SK-N-MC (cell line): Measurements from ENCODE around the gene C20orf144.

Source experiments
- DNase-seq: peaks from one replicate; pipeline ENCODE4 v3.0.0-alpha.2; 2011; ENCODE audit warnings: low read depth, low spot score
- H3K27ac ChIP-seq: fragments of 200-600 bp; sonication (generic); 2 replicates; pipeline ENCODE4 v1.5.1; 2016; ENCODE audit warnings: mixed run types
- H3K36me3 ChIP-seq: fragments of 200-600 bp; sonication (generic); 2 replicates; pipeline ENCODE4 v1.6.1; 2017; ENCODE audit warnings: antibody characterized with exemption, low read length, mixed read lengths; ENCODE audit not compliant: insufficient read depth
- H3K4me3 ChIP-seq: fragments of 200-600 bp; sonication (generic); 2 replicates; pipeline ENCODE4 v1.5.1; 2016
- H3K9ac ChIP-seq: fragments of 200-600 bp; sonication (generic); 2 replicates; pipeline ENCODE4 v1.8.0; 2017; ENCODE audit warnings: mixed run types, mixed read lengths; ENCODE audit not compliant: insufficient read length
- H3K9me3 ChIP-seq: fragments of 200-600 bp; sonication (generic); 2 replicates; pipeline ENCODE4 v1.6.1; 2017; ENCODE audit warnings: low read depth, mild to moderate bottlenecking, antibody characterized with exemption, low read length, moderate library complexity, mixed read lengths
- EZH2 ChIP-seq: fragments of 200-600 bp; sonication (generic); IDR thresholded peaks from one replicate; pipeline ENCODE4 v1.6.1; 2017; ENCODE audit warnings: antibody characterized with exemption
- FOXP2 ChIP-seq: optimal IDR thresholded peaks from 2 replicates; pipeline ENCODE3; 2011; ENCODE audit warnings: mild to moderate bottlenecking, moderate library complexity; ENCODE audit not compliant: insufficient read depth; ENCODE audit errors: extremely low read length, control extremely low read depth
- POLR2AphosphoS5 ChIP-seq: IDR thresholded peaks from 2 replicates; pipeline ENCODE4 v1.6.1; 2012; ENCODE audit warnings: mild to moderate bottlenecking, low read depth, low read length, borderline replicate concordance

C20orf144 gene

GRCh38 chr20:33673114-33673409 lies 10.9 kb downstream of the C20orf144 start:
- Histone ChIP-seq H3K36me3 (peaks cover 17% of the 10 kb centered on the region), H3K9me3 (no peaks in the 10 kb centered on the region), H3K27ac (no peak overlapping the region), H3K4me3 (peak overlapping the region; percentile 87), H3K9ac (peak overlapping the region; percentile 87)
- TF ChIP-seq POLR2AphosphoS5: no peak
- no peak for TF ChIP-seq FOXP2
- no peak for TF ChIP-seq EZH2
- no peak for DNase-seq

GRCh38 chr20:33673410-33674293 lies 11.5 kb downstream of the C20orf144 start:
- no peak for TF ChIP-seq POLR2AphosphoS5
- TF ChIP-seq EZH2: no peak
- Histone ChIP-seq H3K36me3 (peaks cover 18% of the 10 kb centered on the region), H3K9me3 (no peaks in the 10 kb centered on the region), H3K27ac (peak overlapping the region; percentile 46; the same call in 1 of the 2 replicates), H3K4me3 (peak overlapping the region; percentile 87), H3K9ac (peak overlapping the region; percentile 87)
- no peak for DNase-seq

GRCh38 chr20:33674294-33675135 lies 12.4 kb downstream of the C20orf144 start, which contains the start of gene NECAB3:
TSS of gene NECAB3 (minus strand) at chr20:33674428. CDS start at chr20:33674352, 76 bp downstream.
- H3K36me3 ChIP-seq: peaks cover 20% of the 10 kb centered on the region
- H3K9me3 ChIP-seq: no peaks in the 10 kb centered on the region
- peak within 1 kb of the TSS; percentile 87 for H3K4me3 ChIP-seq
- peak within 1 kb of the TSS; percentile 90 for H3K27ac ChIP-seq
- peak within 1 kb of the TSS; percentile 87 for H3K9ac ChIP-seq
- no peak for DNase-seq
- TF ChIP-seq FOXP2 (no peak), POLR2AphosphoS5 (peak; percentile 68)

- Histone ChIP-seq H3K36me3 (peaks cover 28% of the 10 kb centered on the region), H3K27ac (peak overlapping the region; percentile 90), H3K9ac (peak overlapping the region; percentile 5), H3K4me3 (peak overlapping the region; percentile 18; the same call in 1 of the 2 replicates), H3K9me3 (no peaks in the 10 kb centered on the region)
- DNase-seq: no peak
- TF ChIP-seq POLR2AphosphoS5 (no peak), EZH2 (no peak), FOXP2 (no peak)
Observed at GRCh38 chr20:33675136-33675959, 13.2 kb downstream of the C20orf144 start.

GRCh38 chr20:33676121-33676520 lies 14.0 kb downstream of the C20orf144 start:
- TF ChIP-seq POLR2AphosphoS5: no peak
- no peak for TF ChIP-seq EZH2
- no peak for TF ChIP-seq FOXP2
- Histone ChIP-seq H3K9ac (no peak overlapping the region), H3K36me3 (peaks cover 31% of the 10 kb centered on the region), H3K27ac (peak overlapping the region; percentile 90), H3K9me3 (no peaks in the 10 kb centered on the region), H3K4me3 (no peak overlapping the region)
- DNase-seq: no peak

GRCh38 chr20:33676652-33677645 lies 14.8 kb downstream of the C20orf144 start:
- Histone ChIP-seq H3K4me3 (no peak overlapping the region), H3K36me3 (peaks cover 31% of the 10 kb centered on the region), H3K27ac (no peak overlapping the region), H3K9ac (no peak overlapping the region), H3K9me3 (no peaks in the 10 kb centered on the region)
- DNase-seq: no peak
- TF ChIP-seq POLR2AphosphoS5 (no peak; the same call in 1 of the 2 replicates), FOXP2 (no peak), EZH2 (no peak)

GRCh38 chr20:33677991-33678702 lies 16.0 kb downstream of the C20orf144 start:
- no peak overlapping the region for H3K9ac ChIP-seq
- H3K9me3 ChIP-seq: no peaks in the 10 kb centered on the region
- no peak for DNase-seq
- TF ChIP-seq POLR2AphosphoS5 (no peak), FOXP2 (no peak), EZH2 (no peak)
- peaks cover 34% of the 10 kb centered on the region for H3K36me3 ChIP-seq
- H3K27ac ChIP-seq: 0 out of 2 replicates have a peak overlapping the region, but pooled peaks have one; percentile 36
- H3K4me3 ChIP-seq: no peak overlapping the region
